Neural progenitor cell (in vitro differentiated cells): ENCODE results near the gene TNFRSF11A.

Source experiments
- CTCF ChIP-seq: fragments of 200-600 bp; sonication (generic); IDR thresholded peaks from 2 replicates; pipeline ENCODE4 v1.5.1; 2017; ENCODE audit warnings: antibody characterized with exemption, mild to moderate bottlenecking
- EZH2 ChIP-seq: fragments of 200-600 bp; sonication (generic); IDR thresholded peaks from 2 replicates; pipeline ENCODE4 v1.6.1; 2017; ENCODE audit warnings: antibody characterized with exemption, mild to moderate bottlenecking, moderate library complexity

- TF ChIP-seq CTCF: no peak
- no peak for TF ChIP-seq EZH2
Measured at GRCh38 chr18:62399276-62399675, 74.2 kb downstream of the TNFRSF11A start.
